ENCODE results near the gene ATOH8.

DNA sequence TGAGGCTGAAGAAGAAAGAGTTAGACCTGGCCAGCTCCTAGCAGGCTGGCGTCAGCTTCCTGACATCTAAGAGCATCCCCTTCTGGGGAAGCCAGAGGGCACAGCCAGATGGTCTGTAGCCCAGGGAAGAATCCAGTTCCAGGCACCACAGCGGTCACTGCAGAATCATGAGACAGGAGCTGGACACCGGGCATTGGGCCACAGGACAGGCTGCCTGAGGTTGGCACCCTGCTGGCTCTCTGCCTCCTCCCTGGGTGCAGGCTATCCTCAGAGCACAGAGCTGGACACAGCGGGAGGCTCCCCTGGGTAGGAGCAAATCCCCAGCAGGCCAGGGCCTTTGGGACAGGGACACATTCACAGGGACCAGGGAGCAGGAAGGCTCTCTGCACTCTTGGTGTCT lies 19.8 kb upstream of the ATOH8 start:
- TF ChIP-seq, protein P1, sequence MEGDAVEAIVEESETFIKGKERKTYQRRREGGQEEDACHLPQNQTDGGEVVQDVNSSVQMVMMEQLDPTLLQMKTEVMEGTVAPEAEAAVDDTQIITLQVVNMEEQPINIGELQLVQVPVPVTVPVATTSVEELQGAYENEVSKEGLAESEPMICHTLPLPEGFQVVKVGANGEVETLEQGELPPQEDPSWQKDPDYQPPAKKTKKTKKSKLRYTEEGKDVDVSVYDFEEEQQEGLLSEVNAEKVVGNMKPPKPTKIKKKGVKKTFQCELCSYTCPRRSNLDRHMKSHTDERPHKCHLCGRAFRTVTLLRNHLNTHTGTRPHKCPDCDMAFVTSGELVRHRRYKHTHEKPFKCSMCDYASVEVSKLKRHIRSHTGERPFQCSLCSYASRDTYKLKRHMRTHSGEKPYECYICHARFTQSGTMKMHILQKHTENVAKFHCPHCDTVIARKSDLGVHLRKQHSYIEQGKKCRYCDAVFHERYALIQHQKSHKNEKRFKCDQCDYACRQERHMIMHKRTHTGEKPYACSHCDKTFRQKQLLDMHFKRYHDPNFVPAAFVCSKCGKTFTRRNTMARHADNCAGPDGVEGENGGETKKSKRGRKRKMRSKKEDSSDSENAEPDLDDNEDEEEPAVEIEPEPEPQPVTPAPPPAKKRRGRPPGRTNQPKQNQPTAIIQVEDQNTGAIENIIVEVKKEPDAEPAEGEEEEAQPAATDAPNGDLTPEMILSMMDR (IDR thresholded peaks at IDR 0.05): no peak
- TF ChIP-seq EZH2 (IDR thresholded peaks at IDR 0.05; ENCODE audit: borderline replicate concordance, insufficient read depth, low read depth, low read length, poor library complexity, severe bottlenecking): no peak
